ENCODE measurements around the gene SLITRK1. TPM values are rescaled to one million over a fixed set of nuclear protein-coding genes. Genes with fewer than 3 reads are reported as not detected.

Gene SLITRK1
- total RNA-seq, 3 donors from 2014 or later: not detected

GRCh38 chr13:83865161-83866137, 16.8 kb downstream of the SLITRK1 start:
- no peaks in the 10 kb centered on the region for H3K27me3 ChIP-seq
- no peak for TF ChIP-seq CTCF (IDR thresholded peaks at IDR 0.05)
- no peak for TF ChIP-seq POLR2A (IDR thresholded peaks at IDR 0.05)
- no peak for TF ChIP-seq POLR2AphosphoS5 (IDR thresholded peaks at IDR 0.05)
- intact Hi-C loops (cut with DNase I; ENCODE audit: low total_unique reads): no loop called here

GRCh38 chr13:83853771-83854170, 28.5 kb downstream of the SLITRK1 start:
- no peak for TF ChIP-seq CTCF (IDR thresholded peaks at IDR 0.05)
- no peak for TF ChIP-seq POLR2AphosphoS5 (IDR thresholded peaks at IDR 0.05)
- no peak for TF ChIP-seq POLR2A (IDR thresholded peaks at IDR 0.05)
- intact Hi-C loops (cut with DNase I; ENCODE audit: low total_unique reads): no loop called here
- Histone ChIP-seq H3K4me1 (no peaks in the 10 kb centered on the region), H3K36me3 (no peaks in the 10 kb centered on the region), H3K4me3 (no peak overlapping the region), H3K9me3 (no peaks in the 10 kb centered on the region), H3K27ac (no peak overlapping the region), H3K27me3 (no peaks in the 10 kb centered on the region)
- no peak for DNase-seq (ENCODE audit: low spot score in 2 of 2)

More at GRCh38 chr13:83865161-83866137, 16.8 kb downstream of the SLITRK1 start:
- no peak for DNase-seq (ENCODE audit: low spot score in 2 of 2)
- H3K36me3 ChIP-seq: no peaks in the 10 kb centered on the region
- H3K27ac ChIP-seq: no peak overlapping the region
- H3K4me3 ChIP-seq: no peak overlapping the region
- no peaks in the 10 kb centered on the region for H3K9me3 ChIP-seq
- H3K4me1 ChIP-seq: no peaks in the 10 kb centered on the region

- H3K9me3 ChIP-seq: no peaks in the 10 kb centered on the region
- no peaks in the 10 kb centered on the region for H3K36me3 ChIP-seq
- no peaks in the 10 kb centered on the region for H3K27me3 ChIP-seq
- H3K4me1 ChIP-seq: no peaks in the 10 kb centered on the region
- no peak for TF ChIP-seq POLR2AphosphoS5 (IDR thresholded peaks at IDR 0.05)
- TF ChIP-seq POLR2A (IDR thresholded peaks at IDR 0.05): no peak
- TF ChIP-seq CTCF (IDR thresholded peaks at IDR 0.05): no peak
- intact Hi-C loops (cut with DNase I; ENCODE audit: low total_unique reads): no loop called here
- no peak for DNase-seq (ENCODE audit: low spot score in 2 of 2)
- H3K27ac ChIP-seq: no peak overlapping the region
- no peak overlapping the region for H3K4me3 ChIP-seq
These were observed 37.2 kb downstream of the SLITRK1 start for GRCh38 chr13:83845106-83845505.

DNA sequence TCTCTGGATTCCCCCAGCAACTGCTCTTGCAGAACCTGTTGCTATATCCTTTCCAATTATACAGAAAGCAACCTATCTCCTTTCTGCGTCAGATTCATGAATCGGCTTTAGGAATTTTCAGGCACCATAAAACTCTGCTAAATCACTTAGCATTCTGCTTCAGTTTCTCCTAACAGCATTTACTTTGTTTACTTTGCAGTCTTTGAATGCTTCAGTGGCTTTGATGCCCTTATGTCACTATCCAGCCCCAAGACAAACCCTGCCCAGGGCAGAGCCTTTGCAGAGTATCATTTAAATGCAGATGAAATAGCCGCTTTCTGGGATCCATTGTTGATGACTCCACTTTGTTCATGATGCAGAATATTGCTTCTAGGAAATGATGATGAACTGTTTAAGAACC, 43.1 kb downstream of the SLITRK1 start:
- Histone ChIP-seq H3K4me3 (no peak overlapping the region), H3K27me3 (no peaks in the 10 kb centered on the region), H3K4me1 (no peaks in the 10 kb centered on the region), H3K27ac (no peak overlapping the region), H3K36me3 (no peaks in the 10 kb centered on the region), H3K9me3 (no peaks in the 10 kb centered on the region)
- intact Hi-C loops (cut with DNase I; ENCODE audit: low total_unique reads): no loop called here
- no peak for TF ChIP-seq POLR2A (IDR thresholded peaks at IDR 0.05)
- no peak for TF ChIP-seq CTCF (IDR thresholded peaks at IDR 0.05)
- TF ChIP-seq POLR2AphosphoS5 (IDR thresholded peaks at IDR 0.05): no peak
- no peak for DNase-seq (ENCODE audit: low spot score in 2 of 2)

DNA sequence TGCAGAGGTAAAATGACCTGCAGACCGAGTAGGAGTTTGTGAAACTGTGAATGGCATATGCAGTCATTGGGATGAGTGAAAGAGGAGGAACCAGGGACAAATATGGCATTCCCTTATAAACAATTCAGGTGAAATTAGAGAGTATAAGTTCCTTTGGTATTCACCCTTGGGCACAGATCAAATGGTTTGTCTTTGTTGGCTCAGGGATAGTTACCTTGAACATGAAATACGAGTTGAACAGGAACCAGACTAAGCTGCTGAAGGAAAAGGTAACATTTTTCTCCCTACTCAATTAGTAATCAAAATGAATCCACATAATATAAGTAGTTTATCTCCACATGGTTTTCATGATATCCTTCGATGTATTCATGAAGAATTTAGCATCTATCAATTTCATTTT, 50.5 kb downstream of the SLITRK1 start:
- no peak for TF ChIP-seq POLR2A (IDR thresholded peaks at IDR 0.05)
- TF ChIP-seq CTCF (IDR thresholded peaks at IDR 0.05): no peak
- TF ChIP-seq POLR2AphosphoS5 (IDR thresholded peaks at IDR 0.05): no peak
- H3K9me3 ChIP-seq: no peaks in the 10 kb centered on the region
- H3K4me1 ChIP-seq: no peaks in the 10 kb centered on the region
- no peak overlapping the region for H3K4me3 ChIP-seq
- H3K36me3 ChIP-seq: no peaks in the 10 kb centered on the region
- intact Hi-C loops (cut with DNase I; ENCODE audit: low total_unique reads): loop anchor here (5.0 kb wide), 1 partner anchor 719 kb away; no protein-coding TSS in a partner anchor
- no peak overlapping the region for H3K27ac ChIP-seq
- DNase-seq (ENCODE audit: low spot score in 2 of 2): no peak
- no peaks in the 10 kb centered on the region for H3K27me3 ChIP-seq
